IMR-90 (cell line): ENCODE measurements around the gene PTPRN2. TPM values are rescaled to one million over a fixed set of nuclear protein-coding genes. Genes with fewer than 3 reads are reported as not detected.
"Not testable (repeated sequence)": the region's sequence is repeated elsewhere in the genome, so short reads cannot be mapped to it uniquely, and the experiment has no call there.

Source experiments
- ATAC-seq: fragments of 200-7000 bp; cut with Tn5 transposase; 2 replicates; pipeline ENCODE4 v1.9.1; 2020; ENCODE audit warnings: low read depth, mild to moderate bottlenecking, moderate library complexity
- BruUV-seq: library from RNA; stranded (reverse); fragments of 400-500 nt; replicated peaks from 2 replicates; lab custom pipeline; 2021; lab: Mats Ljungman, UMichigan
- CTCF ChIA-PET: fragments of 300-600 bp; formaldehyde crosslinking; extraction: SDS; loops from one replicate; lab custom pipeline; 2021; ENCODE audit warnings: antibody characterized with exemption; lab: Yijun Ruan, JAX
- POLR2A ChIA-PET: fragments of 300-600 bp; sonication (Branson Sonifier 250); formaldehyde crosslinking; loops from one replicate; lab custom pipeline; 2022; ENCODE audit warnings: antibody characterized with exemption; ENCODE audit not compliant: unreplicated experiment; lab: Charles Lee
- DNase-seq: peaks from one replicate; pipeline ENCODE4 v3.0.0; 2013
- H2AFZ ChIP-seq: replicated peaks from 2 replicates; pipeline ENCODE3; 2013; ENCODE audit warnings: low read length, mild to moderate bottlenecking; ENCODE audit not compliant: poor library complexity
- H2AK5ac ChIP-seq: 2 replicates; pipeline ENCODE4 v1.6.1; 2013; ENCODE audit warnings: low read depth, low read length, inconsistent platforms
- H2AK9ac ChIP-seq: replicated peaks from 2 replicates; pipeline ENCODE3; 2013; ENCODE audit warnings: mild to moderate bottlenecking, low read depth, low read length, moderate library complexity; ENCODE audit not compliant: poor library complexity
- H2BK120ac ChIP-seq: 2 replicates; pipeline ENCODE4 v1.6.1; 2013; ENCODE audit warnings: low read depth, low read length, inconsistent platforms
- H2BK15ac ChIP-seq: 3 replicates; pipeline ENCODE4 v1.6.1; 2013; ENCODE audit warnings: low read depth, low read length, inconsistent platforms
- H2BK20ac ChIP-seq: 2 replicates; pipeline ENCODE4 v1.6.1; 2013; ENCODE audit warnings: low read depth, mild to moderate bottlenecking, inconsistent platforms, low read length, moderate library complexity
- H2BK5ac ChIP-seq: 2 replicates; pipeline ENCODE4 v1.6.1; 2013; ENCODE audit warnings: mild to moderate bottlenecking, low read depth, low read length, inconsistent platforms; ENCODE audit not compliant: poor library complexity, severe bottlenecking
- H3K14ac ChIP-seq: replicated peaks from 2 replicates; pipeline ENCODE4 v1.6.1; 2013; ENCODE audit warnings: low read depth, low read length, inconsistent platforms
- H3K18ac ChIP-seq: 2 replicates; pipeline ENCODE4 v1.6.1; 2013; ENCODE audit warnings: low read depth, low read length, control low read depth
- H3K23ac ChIP-seq: 2 replicates; pipeline ENCODE4 v1.6.1; 2013; ENCODE audit warnings: low read depth, low read length, inconsistent platforms
- H3K27ac ChIP-seq: 2 replicates; pipeline ENCODE4 v1.5.1; 2013; ENCODE audit warnings: mild to moderate bottlenecking, control low read depth, low read length; ENCODE audit not compliant: insufficient read depth
- H3K27me3 ChIP-seq: 2 replicates; pipeline ENCODE4 v1.6.1; 2013; ENCODE audit warnings: low read length; ENCODE audit not compliant: control insufficient read depth, insufficient read depth
- H3K36me3 ChIP-seq: 2 replicates; pipeline ENCODE4 v1.6.1; 2013; ENCODE audit warnings: low read length, mixed read lengths; ENCODE audit not compliant: control insufficient read depth, insufficient read depth
- H3K4ac ChIP-seq: 2 replicates; pipeline ENCODE4 v1.6.1; 2013; ENCODE audit warnings: low read depth, low read length, inconsistent platforms
- H3K4me1 ChIP-seq: 2 replicates; pipeline ENCODE4 v1.6.1; 2013; ENCODE audit warnings: low read length, mixed read lengths; ENCODE audit not compliant: control insufficient read depth, insufficient read depth
- H3K4me2 ChIP-seq: 2 replicates; pipeline ENCODE4 v1.6.1; 2013; ENCODE audit warnings: low read depth, mild to moderate bottlenecking, control low read depth, low read length, moderate library complexity
- H3K4me3 ChIP-seq: 2 replicates; pipeline ENCODE4 v1.5.1; 2013; ENCODE audit warnings: low read depth, mild to moderate bottlenecking, control low read depth, low read length, moderate library complexity; ENCODE audit not compliant: insufficient read depth
- H3K56ac ChIP-seq: 2 replicates; pipeline ENCODE4 v1.6.1; 2013; ENCODE audit warnings: low read length, inconsistent platforms; ENCODE audit not compliant: insufficient read depth; ENCODE audit errors: extremely low read depth
- H3K79me1 ChIP-seq, 2 experiments: 2 replicates each; pipeline ENCODE4 v1.6.1; 2013; ENCODE audit warnings: low read length in 2 of 2, inconsistent platforms in 1 of 2, low read depth in 1 of 2
- H3K9ac ChIP-seq: 2 replicates; pipeline ENCODE4 v1.6.1; 2013; ENCODE audit warnings: low read depth, low read length, control low read depth
- H3K9me1 ChIP-seq: 2 replicates; pipeline ENCODE4 v1.6.1; 2013; ENCODE audit warnings: low read length, inconsistent platforms; ENCODE audit not compliant: insufficient read depth
- H3K9me3 ChIP-seq: 2 replicates; pipeline ENCODE4 v1.6.1; 2013; ENCODE audit warnings: low read length; ENCODE audit not compliant: control insufficient read depth, insufficient read depth
- H4K20me1 ChIP-seq: 2 replicates; pipeline ENCODE4 v1.6.1; 2013; ENCODE audit warnings: low read length, inconsistent platforms; ENCODE audit not compliant: insufficient read depth
- H4K5ac ChIP-seq: 2 replicates; pipeline ENCODE4 v1.6.1; 2013; ENCODE audit warnings: mild to moderate bottlenecking, low read depth, low read length, control low read depth
- H4K8ac ChIP-seq, 2 experiments: 2 replicates each; pipeline ENCODE4 v1.6.1; 2013; ENCODE audit warnings: low read depth in 2 of 2, low read length in 2 of 2, control low read depth in 1 of 2, inconsistent platforms in 1 of 2
- H4K91ac ChIP-seq: 2 replicates; pipeline ENCODE4 v1.6.1; 2013; ENCODE audit warnings: low read depth, low read length, inconsistent platforms; ENCODE audit not compliant: insufficient read depth
- WGBS, 2 experiments: methylation state at CpG; one replicate each; pipeline versions ENCODE4 v1.1.5 to v1.1.7; 2013; ENCODE audit warnings: missing lambda C conversion rate in 2 of 2; ENCODE audit not compliant: insufficient read length in 1 of 2; ENCODE audit errors: extremely low coverage in 2 of 2; 5-methylcytosine and 5-hydroxymethylcytosine counted together
- dilution Hi-C: fragments of 300-500 bp; cut with HindIII; formaldehyde crosslinking; loops from one replicate; pipeline ENCODE4 v1.14.3; 2018; ENCODE audit warnings: low sequenced_read_pairs; ENCODE audit not compliant: unreplicated experiment
- in situ Hi-C: fragments of 300-500 bp; cut with MboI; formaldehyde crosslinking; loops from 3 replicates; pipeline ENCODE4 v1.14.3; 2019; ENCODE audit warnings: low sequenced_read_pairs, inconsistent platforms, mixed read lengths
- intact Hi-C: fragments of 100-400 bp; cut with micrococcal nuclease; formaldehyde crosslinking; loops from 2 replicates; pipeline ENCODE4 v1.10.0; 2022
- polyA plus RNA-seq, 3 experiments: library from polyadenylated mRNA; depleted of rRNA; stranded (reverse); fragments of >200 nt; gene quantifications; 2 replicates each; pipeline ENCODE4 v1.2.3, GENCODE V29; 2012; ENCODE audit warnings: low replicate concordance in 1 of 3
- total RNA-seq: library from RNA; depleted of rRNA; stranded (reverse); fragments of >200 nt; gene quantifications from 2 replicates; pipeline ENCODE4 v1.2.3, GENCODE V29; 2012

Gene PTPRN2
- total and polyA plus RNA-seq, 2 of the 4 experiments (the other 2 are of a cell fraction), result 0.03 TPM; not detected in 1

DNA sequence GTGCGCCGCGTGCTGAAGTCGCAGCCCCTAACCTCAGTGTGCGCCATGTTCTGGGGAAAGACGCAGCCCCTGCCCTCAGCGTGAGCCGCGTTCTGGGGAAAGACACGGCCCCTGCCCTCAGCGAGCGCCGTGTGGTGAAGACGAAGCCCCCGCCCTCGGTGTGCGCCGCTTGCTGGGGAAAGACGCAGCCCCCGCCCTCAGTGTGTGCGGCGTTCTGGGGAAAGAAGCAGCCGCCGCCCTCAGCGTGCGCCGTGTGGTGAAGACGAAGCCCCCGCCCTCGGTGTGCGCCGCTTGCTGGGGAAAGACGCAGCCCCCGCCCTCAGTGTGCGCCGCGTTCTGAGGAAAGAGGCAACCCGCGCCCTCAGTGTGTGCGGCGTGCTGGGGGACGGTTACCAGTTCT, 383.7 kb downstream of the PTPRN2 start:
- H3K36me3 ChIP-seq, H3K4me3 ChIP-seq, CTCF ChIA-PET, H3K18ac ChIP-seq, H2AK5ac ChIP-seq, H2BK20ac ChIP-seq, H3K27me3 ChIP-seq, H3K9ac ChIP-seq, H3K56ac ChIP-seq, DNase-seq, H4K8ac ChIP-seq, dilution Hi-C loops, ATAC-seq, H3K27ac ChIP-seq, H3K9me1 ChIP-seq, H2BK15ac ChIP-seq, H4K91ac ChIP-seq, intact Hi-C loops, POLR2A ChIA-PET, H3K23ac ChIP-seq, H4K5ac ChIP-seq, H3K79me1 ChIP-seq, H2BK120ac ChIP-seq, H3K14ac ChIP-seq, H2AK9ac ChIP-seq, in situ Hi-C loops, H3K4me1 ChIP-seq, H2AFZ ChIP-seq, H2BK5ac ChIP-seq, H3K4me2 ChIP-seq, H3K4ac ChIP-seq, BruUV-seq, H4K20me1 ChIP-seq: not testable (repeated sequence)
- WGBS, 2 experiments, result 19% methylated on average over 22 of the region's 42 CpGs; no CpG with 5 or more reads in 1 of the 2 experiments
- H3K9me3 ChIP-seq, result peaks cover 30% of the 10 kb centered on the region
